GM12891 (cell line): ENCODE data around the gene UMAD1.

ENCODE experiments used
- DNase-seq: peaks from one replicate; pipeline ENCODE4 v3.0.0; 2011; ENCODE audit warnings: low spot score; ENCODE audit not compliant: insufficient read length
- FAIRE-seq: peaks from 2 replicates; lab custom pipeline; 2011; peaks lifted over from hg19 to GRCh38; lab: Jason Lieb, UNC
- PAX5 ChIP-seq: IDR thresholded peaks from 2 replicates; pipeline ENCODE4 v1.6.1; 2011; ENCODE audit warnings: low read length, moderate library complexity, mild to moderate bottlenecking; ENCODE audit not compliant: insufficient read depth, severe bottlenecking
- POLR2A ChIP-seq: IDR thresholded peaks from 2 replicates; pipeline ENCODE4 v1.6.1; 2011; ENCODE audit warnings: low read depth, low read length, control low read depth
- POLR2AphosphoS5 ChIP-seq: IDR thresholded peaks from 2 replicates; pipeline ENCODE4 v1.6.1; 2011; ENCODE audit warnings: low read depth, low read length, control low read depth
- POU2F2 ChIP-seq: IDR thresholded peaks from 2 replicates; pipeline ENCODE4 v1.6.1; 2011; ENCODE audit warnings: low read depth, mild to moderate bottlenecking, control low read depth, low read length, moderate library complexity
- SPI1 ChIP-seq: IDR thresholded peaks from 2 replicates; pipeline ENCODE4 v1.6.1; 2011; ENCODE audit warnings: low read depth, low read length, control low read depth
- TAF1 ChIP-seq: IDR thresholded peaks from 2 replicates; pipeline ENCODE4 v1.6.1; 2011; ENCODE audit warnings: low read depth, low read length, control low read depth

The UMAD1 gene

DNA sequence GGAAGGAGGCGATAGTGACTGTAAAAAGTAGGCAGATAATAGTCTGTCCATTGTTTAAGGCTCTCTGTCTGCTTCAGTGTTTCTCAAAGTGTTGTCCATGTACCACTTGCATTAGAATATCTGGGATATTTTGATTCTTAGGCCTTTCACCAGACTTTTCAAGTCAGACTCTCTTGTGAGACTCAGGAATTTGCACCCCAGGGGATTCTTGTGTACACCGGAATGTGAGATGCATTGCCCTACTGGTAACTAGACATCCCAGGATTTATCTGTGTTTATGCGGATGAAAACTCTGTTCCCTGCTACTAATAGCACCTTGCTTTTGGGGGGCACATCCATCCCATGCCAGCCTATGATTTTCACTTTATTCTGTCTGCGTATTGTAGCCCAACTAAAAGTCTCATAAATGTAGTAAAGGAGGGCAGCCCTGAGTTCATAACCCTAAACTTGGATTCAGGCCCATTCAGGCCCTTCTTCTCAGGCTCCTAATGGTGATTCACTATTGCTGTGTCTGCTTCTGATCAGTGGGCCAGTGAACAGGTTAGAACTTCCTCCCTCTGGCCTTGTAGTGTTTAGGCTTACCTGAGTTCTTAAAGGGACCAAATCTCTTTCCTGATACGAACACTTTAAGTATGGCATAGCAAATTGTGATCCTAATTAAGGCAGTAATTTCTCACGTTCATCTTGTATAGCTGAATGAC is 149.6 kb downstream of the UMAD1 start:
- TF ChIP-seq POLR2A: no peak
- TF ChIP-seq SPI1: no peak
- no peak for TF ChIP-seq POLR2AphosphoS5
- no peak for TF ChIP-seq PAX5
- TF ChIP-seq POU2F2: no peak
- TF ChIP-seq TAF1: no peak
- DNase-seq (no peak), FAIRE-seq (peak; percentile 81)

DNA sequence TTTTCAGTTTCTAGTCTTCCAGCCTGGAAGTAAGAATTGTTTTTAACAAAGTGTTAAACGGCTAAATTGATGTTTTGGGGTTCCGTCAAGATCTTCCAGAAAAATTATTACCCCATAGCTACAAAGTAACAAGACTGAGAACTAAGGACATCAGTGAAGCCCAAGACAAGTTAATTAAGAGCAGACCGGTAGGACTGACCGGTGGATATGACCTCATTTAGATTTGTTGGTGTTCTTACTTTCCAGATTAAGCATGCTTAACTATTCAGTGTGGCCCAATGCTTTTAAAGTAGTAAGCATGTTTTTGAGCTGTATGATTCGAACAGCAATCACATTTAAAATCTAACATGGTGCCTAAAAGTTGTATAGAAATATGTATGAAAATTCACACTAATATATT is 151.0 kb downstream of the UMAD1 start:
- no peak for TF ChIP-seq TAF1
- TF ChIP-seq PAX5: no peak
- TF ChIP-seq POLR2AphosphoS5: no peak
- no peak for TF ChIP-seq POLR2A
- no peak for TF ChIP-seq POU2F2
- no peak for TF ChIP-seq SPI1
- DNase-seq (no peak), FAIRE-seq (no peak)

DNA sequence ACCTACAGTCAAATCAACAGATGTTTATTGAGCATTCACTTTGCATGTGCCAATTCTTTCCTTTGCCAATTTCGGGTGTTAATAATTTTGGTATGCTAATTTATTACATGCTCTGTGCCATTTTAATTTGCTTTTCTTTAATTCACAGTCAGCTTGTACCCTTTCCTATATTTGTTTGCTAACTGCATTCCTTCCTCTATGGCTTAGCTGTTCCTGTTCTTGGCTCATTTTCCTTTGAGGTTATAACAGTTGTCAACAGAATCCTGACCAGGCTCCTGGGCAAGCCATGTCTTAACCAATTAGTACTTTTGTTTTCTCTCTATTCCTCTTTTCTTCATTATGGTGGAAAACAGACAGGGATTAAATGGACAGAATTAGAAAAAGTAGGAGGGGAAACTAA is 151.5 kb downstream of the UMAD1 start:
- FAIRE-seq: no peak
- TF ChIP-seq SPI1 (no peak), PAX5 (no peak), POU2F2 (no peak), TAF1 (no peak), POLR2AphosphoS5 (no peak), POLR2A (no peak)
- no peak for DNase-seq

DNA sequence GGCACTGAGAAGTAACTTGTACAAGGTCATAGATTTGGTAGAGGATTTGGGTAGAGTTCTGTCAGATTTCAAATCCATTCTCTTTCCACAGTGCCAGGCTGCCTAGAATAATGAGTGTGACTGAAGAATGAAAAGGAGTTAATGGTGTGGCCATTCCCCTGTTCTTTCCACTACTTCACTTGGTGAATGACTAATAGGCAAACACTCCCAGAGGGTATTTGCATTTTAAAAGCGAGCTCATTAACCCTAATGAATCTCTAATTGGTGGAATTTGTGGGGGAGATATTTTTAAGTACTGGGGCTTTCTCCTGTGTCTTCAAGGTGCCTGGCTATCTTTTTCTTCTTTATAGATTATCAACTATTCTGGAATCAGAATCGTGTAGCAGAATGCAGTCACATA is 152.7 kb downstream of the UMAD1 start:
- no peak for DNase-seq
- FAIRE-seq: no peak
- TF ChIP-seq PAX5 (no peak), SPI1 (no peak)

DNA sequence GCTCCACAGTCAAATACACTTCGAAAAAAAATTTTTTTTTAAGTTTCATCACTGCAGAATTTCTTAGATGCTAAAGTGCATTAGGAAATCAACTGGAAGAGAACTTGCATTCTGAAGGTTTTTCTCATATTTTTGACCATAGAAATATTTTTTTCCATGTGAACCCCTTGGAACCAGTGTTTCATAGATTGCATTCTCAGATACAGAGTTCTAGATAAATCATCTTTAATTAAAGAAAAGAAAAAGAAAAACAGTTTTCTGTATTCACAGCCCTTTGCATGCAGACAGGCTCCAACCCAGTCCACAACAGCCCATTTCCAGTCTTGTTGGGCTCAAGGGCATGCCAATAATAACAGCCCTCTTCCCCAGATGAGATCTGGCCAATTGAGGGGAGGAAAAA is 153.4 kb downstream of the UMAD1 start:
- TF ChIP-seq SPI1 (no peak), POU2F2 (no peak), PAX5 (no peak), TAF1 (no peak), POLR2AphosphoS5 (no peak), POLR2A (no peak)
- FAIRE-seq: no peak
- no peak for DNase-seq

DNA sequence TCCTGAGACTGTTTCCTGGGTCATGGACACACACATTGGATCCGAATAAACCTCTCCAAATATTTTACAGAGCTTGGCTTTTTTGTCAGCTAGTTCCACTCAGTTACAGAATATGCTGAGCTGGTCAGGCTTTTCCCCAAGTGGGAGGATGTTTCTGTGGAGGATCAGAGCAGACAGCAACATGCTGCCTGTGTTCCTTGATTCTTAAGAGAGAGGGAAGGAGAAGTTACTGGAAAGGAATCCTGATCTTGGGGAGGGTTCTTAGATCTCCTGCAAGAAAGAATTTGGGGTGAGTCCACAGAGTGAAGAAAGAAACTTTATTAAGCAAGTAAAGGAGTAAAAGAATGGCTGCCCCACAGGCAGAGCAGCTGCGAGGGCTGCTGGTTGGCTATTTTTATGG is 154.7 kb downstream of the UMAD1 start:
- TF ChIP-seq PAX5 (no peak), TAF1 (no peak), POLR2AphosphoS5 (no peak), SPI1 (no peak), POU2F2 (no peak), POLR2A (no peak)
- FAIRE-seq (no peak), DNase-seq (no peak)

DNA sequence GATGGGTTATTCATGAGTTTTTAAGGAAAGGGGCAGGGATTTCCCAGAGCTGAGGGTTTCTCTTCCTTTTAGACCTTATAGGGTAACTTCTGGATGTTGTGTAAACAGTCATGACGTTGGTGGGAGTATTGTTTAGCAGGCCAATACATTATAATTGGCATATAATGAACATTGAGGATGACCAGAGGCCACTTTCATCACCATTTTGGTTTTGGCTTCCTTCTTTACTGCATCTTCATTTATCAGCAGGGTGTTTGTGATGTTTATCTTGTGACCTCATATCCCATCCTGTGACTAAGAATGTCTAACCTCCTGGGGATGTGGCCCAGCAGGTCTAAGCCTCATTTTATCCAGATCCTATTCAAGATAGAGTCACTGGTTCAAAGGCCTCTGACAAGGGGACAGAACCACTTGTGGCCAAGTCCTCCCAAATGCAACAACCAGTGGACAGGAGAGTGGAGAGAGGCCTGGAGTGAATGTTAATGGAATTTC is 155.1 kb downstream of the UMAD1 start:
- TF ChIP-seq POLR2A (no peak), POLR2AphosphoS5 (no peak), POU2F2 (no peak), TAF1 (no peak), PAX5 (no peak), SPI1 (no peak)
- no peak for DNase-seq
- no peak for FAIRE-seq

GRCh38 chr7:7798510-7798909 is 158.0 kb downstream of the UMAD1 start:
- TF ChIP-seq PAX5: no peak
- no peak for TF ChIP-seq TAF1
- no peak for TF ChIP-seq POLR2AphosphoS5
- TF ChIP-seq POLR2A: no peak
- no peak for TF ChIP-seq POU2F2
- TF ChIP-seq SPI1: no peak
- DNase-seq (no peak), FAIRE-seq (no peak)

GRCh38 chr7:7799138-7799537 is 158.6 kb downstream of the UMAD1 start:
- DNase-seq (no peak), FAIRE-seq (no peak)
- TF ChIP-seq TAF1: no peak
- no peak for TF ChIP-seq POLR2AphosphoS5
- no peak for TF ChIP-seq SPI1
- TF ChIP-seq POU2F2: no peak
- no peak for TF ChIP-seq PAX5
- no peak for TF ChIP-seq POLR2A

- no peak for FAIRE-seq
- DNase-seq: no peak
- TF ChIP-seq POLR2A: no peak
- no peak for TF ChIP-seq POLR2AphosphoS5
- no peak for TF ChIP-seq PAX5
- TF ChIP-seq SPI1: no peak
- no peak for TF ChIP-seq TAF1
- no peak for TF ChIP-seq POU2F2
These were observed 162.0 kb downstream of the UMAD1 start for GRCh38 chr7:7802531-7802930.
